AG09309 (cell line): ENCODE results near the gene FKBP11.

Experiments
- DNase-seq: peaks from one replicate; pipeline ENCODE4 v3.0.0-alpha.2; 2010; ENCODE audit warnings: low read depth
- H3K4me3 ChIP-seq: 2 replicates; pipeline ENCODE4 v1.5.1; 2011; ENCODE audit warnings: mild to moderate bottlenecking, low read depth, low read length, moderate library complexity; ENCODE audit not compliant: control insufficient read depth
- TF ChIP-seq, protein P1 (sequence below): IDR thresholded peaks from 2 replicates; pipeline ENCODE4 v1.5.1; 2011; ENCODE audit warnings: mild to moderate bottlenecking, low read depth, low read length, inconsistent platforms; ENCODE audit not compliant: insufficient read depth, control insufficient read depth; ENCODE audit errors: missing control alignments

FKBP11 gene

GRCh38 chr12:48932878-48933277 lies 7.6 kb upstream of the FKBP11 start:
- H3K4me3 ChIP-seq = no peak overlapping the region
- DNase-seq = no peak
- TF ChIP-seq, protein P1, sequence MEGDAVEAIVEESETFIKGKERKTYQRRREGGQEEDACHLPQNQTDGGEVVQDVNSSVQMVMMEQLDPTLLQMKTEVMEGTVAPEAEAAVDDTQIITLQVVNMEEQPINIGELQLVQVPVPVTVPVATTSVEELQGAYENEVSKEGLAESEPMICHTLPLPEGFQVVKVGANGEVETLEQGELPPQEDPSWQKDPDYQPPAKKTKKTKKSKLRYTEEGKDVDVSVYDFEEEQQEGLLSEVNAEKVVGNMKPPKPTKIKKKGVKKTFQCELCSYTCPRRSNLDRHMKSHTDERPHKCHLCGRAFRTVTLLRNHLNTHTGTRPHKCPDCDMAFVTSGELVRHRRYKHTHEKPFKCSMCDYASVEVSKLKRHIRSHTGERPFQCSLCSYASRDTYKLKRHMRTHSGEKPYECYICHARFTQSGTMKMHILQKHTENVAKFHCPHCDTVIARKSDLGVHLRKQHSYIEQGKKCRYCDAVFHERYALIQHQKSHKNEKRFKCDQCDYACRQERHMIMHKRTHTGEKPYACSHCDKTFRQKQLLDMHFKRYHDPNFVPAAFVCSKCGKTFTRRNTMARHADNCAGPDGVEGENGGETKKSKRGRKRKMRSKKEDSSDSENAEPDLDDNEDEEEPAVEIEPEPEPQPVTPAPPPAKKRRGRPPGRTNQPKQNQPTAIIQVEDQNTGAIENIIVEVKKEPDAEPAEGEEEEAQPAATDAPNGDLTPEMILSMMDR = no peak

GRCh38 chr12:48930475-48930874 lies 5.2 kb upstream of the FKBP11 start:
- TF ChIP-seq, protein P1 = no peak
- H3K4me3 ChIP-seq = no peak overlapping the region
- DNase-seq = no peak

GRCh38 chr12:48929551-48929950 lies 4.3 kb upstream of the FKBP11 start:
- H3K4me3 ChIP-seq = no peak overlapping the region
- TF ChIP-seq, protein P1 = no peak
- no peak for DNase-seq

- TF ChIP-seq, protein P1 = no peak
- DNase-seq = no peak
- H3K4me3 ChIP-seq = no peak overlapping the region
These were observed 2.0 kb upstream of the FKBP11 start for GRCh38 chr12:48927261-48927660.

DNA sequence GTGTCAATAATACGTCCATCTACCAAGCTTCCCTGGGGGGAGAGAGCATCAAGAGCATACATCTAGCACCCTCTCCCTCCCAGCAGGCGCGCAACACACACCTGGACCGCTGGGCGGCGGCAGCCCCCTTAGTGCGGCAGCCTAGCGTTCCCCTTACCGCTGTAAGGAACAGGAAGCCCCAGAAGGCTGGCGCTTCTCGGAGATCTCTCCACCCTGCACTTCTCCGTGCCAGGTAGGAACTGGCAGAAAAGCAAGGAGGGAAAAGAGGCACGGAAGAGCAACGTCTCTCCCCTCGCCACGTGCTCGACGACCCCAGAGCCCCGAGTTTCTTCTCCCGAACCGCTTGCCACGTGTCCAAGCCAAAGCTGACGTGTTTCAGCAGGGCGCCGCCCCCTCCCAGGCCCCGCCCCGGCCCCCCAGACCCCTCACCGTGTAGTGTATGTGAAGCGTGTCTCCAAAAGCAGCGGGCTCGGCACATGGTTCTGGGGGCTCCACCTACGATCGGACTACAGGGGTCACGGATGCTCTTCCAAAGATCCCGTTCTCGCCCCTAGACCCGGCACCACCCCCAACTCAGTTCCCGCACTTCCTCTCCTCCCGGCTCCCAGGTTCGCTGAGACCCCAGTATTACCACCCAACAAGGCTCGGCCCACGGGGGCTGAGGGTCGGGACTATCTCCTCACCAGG lies 532 bp downstream of the FKBP11 start:
- H3K4me3 ChIP-seq = peak overlapping the region; percentile 72
- TF ChIP-seq, protein P1 = peak; percentile 59
- no peak for DNase-seq

- TF ChIP-seq, protein P1 = no peak
- DNase-seq = no peak
- no peak overlapping the region for H3K4me3 ChIP-seq
These were observed 2.2 kb downstream of the FKBP11 start for GRCh38 chr12:48923117-48923516.

- TF ChIP-seq, protein P1 = no peak
- H3K4me3 ChIP-seq = no peak overlapping the region
- no peak for DNase-seq
These were observed 7.3 kb downstream of the FKBP11 start for GRCh38 chr12:48917857-48918537.
